HG02642 (cell line): ENCODE results near the gene HOXA13.

Experiments
- ATAC-seq: cut with Tn5 transposase; IDR thresholded peaks from one replicate; pipeline ENCODE4 v1.9.1; 2021; ENCODE audit warnings: mild to moderate bottlenecking; ENCODE audit not compliant: unreplicated experiment, poor library complexity

The HOXA13 gene

DNA sequence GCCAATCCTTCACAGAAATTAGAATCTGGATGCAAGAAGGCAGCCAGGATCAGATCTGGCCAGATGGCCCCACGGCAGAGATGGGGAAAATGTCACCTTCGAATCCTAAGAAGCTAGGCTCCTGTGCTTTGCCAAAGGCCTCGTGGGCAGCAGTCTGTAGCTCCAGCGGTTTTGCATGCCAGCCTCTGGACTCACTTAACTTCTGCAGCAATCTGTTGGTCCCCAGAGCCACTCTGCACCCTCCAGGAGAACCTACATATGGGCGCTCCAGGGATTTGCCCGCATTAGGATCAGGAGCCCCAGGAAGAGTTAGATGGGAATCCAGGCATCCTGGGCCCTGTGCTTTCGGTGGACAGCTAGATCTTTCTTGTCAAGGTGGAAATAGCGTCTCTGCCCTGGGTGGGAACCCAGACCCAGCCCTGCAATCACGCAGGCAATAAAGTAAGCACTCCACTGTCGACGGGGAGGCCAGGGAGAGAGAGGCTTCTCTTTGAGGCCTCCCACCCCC lies 10.1 kb upstream of the HOXA13 start:
- ATAC-seq = no peak

DNA sequence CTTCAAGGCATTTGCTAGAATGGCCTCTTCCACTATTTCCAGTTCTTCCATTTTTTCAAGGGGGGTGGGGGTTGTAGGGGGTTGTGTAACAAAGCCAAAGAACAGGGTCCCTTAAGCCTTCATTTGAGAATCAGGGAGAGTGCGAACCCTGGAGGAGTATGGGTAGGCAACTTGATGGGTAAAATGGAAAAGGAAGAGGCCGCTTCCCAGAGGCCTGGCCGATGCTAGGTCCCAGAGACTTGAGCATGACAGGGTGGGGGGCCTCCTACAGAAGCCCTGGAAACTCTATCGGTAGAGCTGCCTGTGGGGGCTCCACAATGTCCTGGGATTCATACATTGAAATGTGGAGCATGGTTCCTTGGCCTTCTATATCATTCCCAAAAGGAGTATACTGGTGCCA lies 9.1 kb upstream of the HOXA13 start:
- no peak for ATAC-seq

DNA sequence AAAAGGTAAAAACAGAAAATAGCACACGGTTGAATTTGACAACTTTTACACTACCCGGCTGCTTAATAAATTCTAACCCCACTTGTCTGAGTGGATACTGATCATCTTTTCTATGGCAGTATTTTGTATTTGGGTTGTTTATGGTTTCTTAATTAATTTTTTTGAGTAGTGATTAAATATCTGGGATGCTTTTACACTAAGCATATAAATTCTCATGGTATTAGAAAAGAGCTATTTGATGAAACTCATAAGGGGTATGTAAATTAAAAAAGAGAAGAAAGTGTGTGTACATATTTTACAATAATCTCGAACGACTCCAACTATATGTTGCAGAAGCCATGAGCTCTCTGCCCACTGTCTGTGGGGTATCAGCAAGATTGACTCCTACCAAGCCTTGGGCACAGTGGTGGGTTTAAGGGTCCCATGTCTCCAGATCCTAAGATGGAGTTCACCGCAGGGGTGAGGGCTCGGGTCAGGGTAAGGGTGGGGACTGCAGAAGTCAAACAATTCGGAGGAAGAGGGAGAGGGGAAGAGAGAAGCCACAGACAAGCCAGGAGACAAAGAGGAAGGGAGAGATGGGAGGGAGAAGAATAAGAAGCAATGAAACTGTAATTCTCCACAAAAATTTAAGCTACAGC lies 7.6 kb upstream of the HOXA13 start:
- ATAC-seq = no peak

DNA sequence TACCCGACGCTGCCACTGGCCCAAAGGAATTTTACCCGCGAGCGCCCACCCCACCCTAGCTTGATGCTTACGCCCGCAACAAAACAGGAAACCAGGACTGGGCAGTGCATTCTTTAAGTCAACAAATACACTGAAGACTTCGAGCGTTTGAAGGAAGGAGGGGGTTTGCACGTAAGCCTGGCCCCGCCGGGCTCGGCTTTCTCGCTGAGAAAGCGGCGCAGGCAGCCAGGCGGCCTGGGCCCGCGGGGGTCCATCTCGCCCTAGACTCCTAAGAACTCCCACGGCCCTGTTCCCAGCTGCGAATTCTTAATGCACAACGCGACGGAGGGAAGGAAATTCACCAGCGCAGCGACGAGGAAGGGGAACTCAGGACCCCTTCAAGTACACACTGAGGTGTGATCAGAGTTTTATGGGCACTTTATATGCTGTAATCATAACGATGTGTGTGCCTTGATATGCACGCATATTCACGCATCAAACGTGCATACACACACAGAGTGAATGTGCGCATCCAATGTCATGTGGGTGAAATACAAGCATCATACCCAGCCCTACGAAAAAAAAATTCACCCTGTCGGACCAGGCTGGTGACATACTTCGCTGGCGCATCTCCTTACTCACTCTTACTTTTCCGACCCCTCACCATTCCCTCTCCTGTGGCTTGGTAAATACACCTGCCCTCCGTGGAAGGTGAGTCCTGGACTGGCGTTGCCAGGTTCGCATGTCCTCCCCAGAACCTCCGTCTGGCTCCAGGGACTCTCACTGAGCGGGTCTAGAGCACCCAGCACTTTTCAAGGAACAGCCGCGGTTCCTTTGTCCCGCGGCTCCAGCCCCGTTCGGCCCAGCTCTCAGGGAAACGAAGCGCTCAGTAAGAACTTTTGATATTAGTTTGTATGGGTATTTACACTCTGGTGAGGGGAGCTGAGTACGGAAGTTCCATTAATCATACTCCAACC lies 5.7 kb upstream of the HOXA13 start:
- no peak for ATAC-seq

DNA sequence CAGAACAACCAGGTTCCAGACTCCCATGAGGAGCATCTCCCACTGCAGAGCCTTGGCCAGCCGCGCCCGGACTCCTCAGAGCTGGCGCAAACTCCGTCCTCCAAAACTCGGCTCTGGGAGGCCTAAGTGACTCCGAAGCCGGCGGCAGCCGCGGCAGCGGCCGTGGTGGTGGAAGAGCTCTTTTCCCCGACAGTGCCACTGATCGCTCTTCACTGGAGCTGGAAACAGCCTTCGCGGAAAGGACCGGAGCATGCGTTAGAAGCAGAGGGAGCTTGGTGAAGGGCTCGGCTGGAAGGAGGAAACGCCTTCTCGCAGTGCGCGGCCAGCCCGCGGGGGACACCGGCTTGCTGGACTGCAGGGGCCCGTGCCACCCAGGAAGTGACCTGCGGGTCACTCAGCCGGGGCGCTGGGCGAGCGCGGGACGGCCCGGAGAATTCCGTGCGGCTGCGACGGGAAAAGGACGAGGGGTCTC lies 5.0 kb upstream of the HOXA13 start:
- ATAC-seq = no peak

DNA sequence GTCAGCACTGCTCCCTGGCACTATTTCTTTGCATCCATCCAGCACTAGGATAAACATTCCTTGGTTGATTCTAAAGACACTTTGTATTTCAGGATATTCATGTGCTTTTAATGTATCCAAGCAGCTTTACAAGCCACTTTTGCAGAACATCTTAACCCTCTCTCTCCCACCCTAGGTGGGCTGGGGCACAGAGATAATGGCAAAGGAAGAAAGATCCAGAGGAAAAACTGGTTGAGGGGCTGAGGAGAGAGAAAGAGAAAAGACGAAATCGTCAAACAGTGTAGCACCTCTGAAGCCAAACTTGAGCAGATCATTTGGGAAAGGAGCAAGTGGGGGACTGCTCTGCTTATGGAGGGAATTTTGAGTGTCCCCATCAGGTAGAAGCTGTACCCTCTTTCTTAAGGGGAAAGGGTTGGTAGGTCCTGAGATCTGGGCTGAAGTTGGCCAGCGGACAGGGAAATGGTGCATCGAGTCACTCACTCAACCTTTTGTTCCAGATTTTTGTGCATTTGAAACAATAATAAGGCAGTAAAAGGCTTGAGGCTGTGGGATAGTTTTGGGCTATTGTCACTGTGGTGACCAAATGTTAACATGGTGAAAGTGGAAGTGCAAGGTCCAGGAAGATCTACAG lies 4.2 kb upstream of the HOXA13 start:
- ATAC-seq = no peak

DNA sequence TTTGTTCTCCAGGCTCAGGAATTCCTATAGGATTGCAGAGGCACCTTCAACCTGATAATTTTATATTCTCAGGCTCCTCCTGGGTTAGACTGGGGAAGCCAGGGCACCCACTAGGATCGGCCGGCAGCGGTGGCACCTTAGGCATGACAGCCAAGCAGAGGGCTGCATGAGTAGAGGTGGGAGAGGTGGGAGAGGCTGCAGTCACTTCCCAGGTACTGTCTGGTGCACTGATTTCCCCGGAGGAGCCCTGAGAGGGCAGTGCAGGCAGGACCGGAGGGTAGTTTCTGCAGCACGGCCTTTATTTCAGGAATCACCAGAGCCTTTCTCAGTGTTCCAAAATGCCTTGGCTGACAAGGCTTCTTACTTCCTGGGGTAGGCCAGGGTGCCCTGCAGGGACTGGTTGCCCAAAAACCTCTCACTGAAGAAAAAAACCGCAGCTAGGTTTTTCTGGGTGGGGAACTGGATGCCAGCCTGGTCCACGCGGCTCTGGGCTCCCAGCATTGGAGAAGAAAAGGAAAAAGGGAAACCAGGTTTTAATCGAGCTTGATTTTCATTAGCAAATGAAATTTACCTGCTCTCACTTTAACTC lies 3.6 kb upstream of the HOXA13 start:
- ATAC-seq = no peak

DNA sequence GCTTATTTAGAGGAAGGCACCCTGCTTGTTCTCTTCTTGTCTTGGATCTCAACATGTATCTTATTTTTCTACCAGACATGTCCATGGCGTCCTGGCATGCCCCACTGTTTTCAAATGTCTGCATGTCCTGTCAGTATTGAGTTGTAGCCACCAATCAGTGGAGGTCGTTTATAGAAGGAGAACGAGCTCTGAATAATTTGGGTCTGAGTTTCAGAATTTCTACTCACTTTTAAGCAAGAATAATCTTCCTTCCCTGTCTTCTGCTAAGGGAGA lies 2.9 kb upstream of the HOXA13 start:
- no peak for ATAC-seq

DNA sequence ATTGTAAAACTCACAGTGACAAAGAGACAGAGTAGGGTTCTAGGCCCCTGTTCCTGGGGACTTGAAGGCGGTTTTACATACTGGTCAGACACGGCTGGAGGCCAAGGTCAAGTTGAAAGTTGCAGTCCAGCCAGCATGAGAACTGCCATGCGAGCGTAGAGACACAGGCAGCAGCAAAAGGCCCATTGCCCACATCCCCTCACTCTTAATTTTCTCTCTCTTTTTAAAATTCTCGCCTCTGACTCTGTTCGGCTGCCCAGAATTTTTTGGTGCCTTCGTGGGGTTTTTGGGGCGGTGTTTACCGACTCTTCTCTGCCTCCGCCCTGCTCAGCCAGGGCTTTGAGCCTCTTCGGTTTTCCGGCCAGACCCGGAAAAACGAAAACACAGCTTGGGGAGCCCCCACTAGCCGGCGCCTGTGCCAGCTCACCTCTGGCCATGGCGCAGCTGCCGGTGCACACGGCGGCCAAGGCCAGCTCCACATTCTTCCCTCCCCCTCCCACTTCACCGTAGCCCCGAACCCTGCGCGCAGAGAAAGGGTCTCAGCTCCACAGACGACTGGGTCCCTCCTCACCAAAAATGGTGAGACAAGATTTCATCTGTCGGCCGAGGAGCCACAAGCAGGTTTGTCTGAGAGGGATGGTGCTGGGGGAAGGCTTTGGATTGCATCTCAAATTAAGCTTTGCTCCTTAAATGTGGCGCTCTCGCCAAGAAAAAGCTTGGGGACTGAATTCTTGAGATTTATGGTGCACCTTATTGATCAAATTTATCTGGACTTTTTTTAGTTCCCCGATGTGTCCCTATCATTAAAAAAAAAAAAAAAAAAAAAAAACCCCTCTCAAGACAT lies 2.3 kb upstream of the HOXA13 start:
- ATAC-seq = no peak

DNA sequence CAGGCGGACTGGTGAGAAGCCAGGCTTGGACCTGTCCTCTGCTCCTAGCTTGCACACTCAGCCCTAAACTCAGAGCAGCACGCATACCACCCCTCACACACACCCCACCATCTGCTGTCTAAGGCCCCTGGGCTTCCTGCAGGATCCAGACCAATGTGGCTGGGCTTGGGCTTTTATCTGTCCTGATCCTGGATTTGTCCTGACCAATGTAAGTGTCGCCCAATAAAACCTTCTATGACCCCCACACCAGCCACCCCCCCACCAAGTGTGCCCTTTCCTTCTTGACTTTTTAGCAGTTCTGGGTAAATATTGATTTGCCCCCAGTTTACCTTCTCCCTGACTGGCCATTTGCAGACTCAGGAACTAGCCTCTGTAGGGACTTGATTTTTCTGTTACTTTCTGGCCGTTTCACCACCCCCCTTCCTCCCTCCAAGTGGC lies 1.7 kb upstream of the HOXA13 start:
- no peak for ATAC-seq

DNA sequence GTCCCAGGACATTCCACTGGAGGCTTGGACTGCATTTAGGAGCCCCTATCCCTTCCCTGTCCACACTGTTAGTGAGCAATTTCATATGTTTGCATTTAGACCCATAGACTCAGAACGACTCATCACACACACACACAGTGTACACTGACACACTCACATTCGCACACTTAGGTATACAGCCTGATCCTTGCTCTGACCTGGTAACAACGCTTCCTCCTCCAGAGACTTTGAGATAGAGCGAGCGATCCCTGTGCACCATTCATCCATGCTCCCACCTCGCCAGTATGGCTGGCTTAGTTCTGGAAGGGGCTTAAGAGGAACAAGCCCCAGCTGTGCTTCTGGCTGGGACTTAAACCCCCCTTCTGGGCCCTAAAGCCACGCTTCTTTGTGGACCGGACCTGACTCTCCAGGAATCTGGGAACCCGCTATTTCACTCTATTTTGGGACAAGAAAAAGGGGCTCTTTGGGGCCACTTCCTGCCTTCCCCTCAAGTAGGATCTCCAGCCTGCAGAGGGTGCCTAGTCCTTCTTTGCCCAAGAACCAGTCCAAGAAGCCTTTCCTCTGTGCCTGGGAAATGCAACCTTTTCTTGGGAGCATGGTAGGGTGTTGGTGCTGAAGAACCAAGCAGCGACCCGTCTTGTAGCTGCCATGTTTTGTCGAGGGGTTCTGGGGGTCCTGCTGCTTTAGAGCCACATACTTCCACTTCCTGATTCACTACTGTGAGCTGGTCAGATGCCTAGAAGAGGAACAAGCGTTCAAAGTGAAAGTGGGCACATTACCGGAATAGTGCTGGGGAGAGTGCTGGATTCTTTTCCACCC lies 1.1 kb upstream of the HOXA13 start:
- no peak for ATAC-seq

DNA sequence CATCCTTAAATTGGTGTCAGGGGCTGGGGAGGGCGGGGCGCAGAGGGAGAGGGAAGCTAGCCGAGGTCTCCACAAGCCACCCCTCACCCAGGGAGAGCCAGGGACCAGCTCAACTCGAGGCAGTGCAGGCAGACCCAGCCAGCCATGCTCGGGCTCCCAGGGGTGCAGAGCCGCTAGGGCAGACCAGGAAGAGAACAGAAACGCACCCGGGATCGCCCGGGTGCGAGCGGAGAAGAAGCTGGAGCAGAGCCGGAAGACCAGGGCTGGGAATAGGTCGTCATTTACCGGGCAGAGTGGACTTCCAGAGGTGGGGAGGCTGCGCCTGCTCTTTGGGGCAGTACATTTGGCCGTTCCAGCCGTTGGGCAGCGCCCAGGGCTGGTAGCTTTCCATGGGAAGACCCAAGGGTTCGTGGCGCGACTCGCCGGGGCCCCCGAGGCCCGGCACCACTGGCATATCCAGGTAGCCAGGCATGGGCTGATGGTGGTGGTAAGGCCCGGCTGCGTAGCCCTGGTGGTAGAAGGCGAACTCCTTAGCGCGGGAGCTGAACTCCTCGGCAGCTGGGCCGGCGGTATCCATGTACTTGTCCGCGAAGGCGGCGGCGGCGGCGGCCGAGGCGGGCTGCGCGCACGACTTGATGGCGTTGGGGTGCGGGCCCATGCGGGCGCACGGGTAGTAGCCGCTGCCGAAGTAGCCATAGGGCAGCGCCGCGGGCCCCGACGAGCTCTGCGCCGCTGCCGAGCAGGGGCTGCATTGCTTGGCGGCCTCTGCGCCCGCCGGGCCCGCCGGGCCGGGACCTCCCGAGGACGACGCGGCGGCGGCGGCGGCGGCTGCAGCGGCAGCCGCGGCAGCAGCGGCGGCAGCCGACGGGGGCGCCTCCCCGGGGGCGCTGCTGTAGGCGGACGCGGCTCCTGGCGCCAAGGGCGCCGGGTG lies 755 bp downstream of the HOXA13 start:
- no peak for ATAC-seq

DNA sequence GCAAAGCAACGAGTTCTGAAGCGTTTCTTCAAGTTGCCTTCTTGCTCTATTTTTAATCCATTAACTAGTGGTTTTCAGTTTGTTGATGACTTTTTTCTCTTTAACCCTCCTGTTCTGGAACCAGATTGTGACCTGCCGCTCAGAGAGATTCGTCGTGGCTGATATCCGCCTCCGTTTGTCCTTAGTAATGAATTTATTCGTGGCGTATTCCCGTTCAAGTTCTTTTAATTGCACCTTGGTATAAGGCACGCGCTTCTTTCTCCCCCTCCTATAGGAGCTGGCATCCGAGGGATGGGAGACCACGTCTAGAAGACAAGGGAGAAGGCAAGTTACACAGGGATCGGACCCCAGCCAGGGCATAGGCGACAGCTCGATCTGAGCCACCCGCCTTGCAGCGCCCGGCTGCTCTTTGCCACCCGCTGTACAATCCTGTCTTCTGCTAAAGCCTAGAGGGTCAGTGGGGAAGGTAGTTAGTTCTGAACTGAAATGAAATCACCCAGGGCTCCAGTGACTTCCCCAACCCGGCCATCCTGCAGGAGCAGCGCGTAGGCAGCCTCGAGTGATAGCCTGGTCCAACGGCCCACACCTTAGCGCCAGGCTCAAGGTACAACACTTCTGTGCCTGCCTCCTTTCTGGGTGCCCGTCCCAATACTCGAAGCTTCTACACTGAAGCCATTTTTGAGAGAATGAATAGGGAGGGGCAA lies 1.6 kb downstream of the HOXA13 start:
- no peak for ATAC-seq

DNA sequence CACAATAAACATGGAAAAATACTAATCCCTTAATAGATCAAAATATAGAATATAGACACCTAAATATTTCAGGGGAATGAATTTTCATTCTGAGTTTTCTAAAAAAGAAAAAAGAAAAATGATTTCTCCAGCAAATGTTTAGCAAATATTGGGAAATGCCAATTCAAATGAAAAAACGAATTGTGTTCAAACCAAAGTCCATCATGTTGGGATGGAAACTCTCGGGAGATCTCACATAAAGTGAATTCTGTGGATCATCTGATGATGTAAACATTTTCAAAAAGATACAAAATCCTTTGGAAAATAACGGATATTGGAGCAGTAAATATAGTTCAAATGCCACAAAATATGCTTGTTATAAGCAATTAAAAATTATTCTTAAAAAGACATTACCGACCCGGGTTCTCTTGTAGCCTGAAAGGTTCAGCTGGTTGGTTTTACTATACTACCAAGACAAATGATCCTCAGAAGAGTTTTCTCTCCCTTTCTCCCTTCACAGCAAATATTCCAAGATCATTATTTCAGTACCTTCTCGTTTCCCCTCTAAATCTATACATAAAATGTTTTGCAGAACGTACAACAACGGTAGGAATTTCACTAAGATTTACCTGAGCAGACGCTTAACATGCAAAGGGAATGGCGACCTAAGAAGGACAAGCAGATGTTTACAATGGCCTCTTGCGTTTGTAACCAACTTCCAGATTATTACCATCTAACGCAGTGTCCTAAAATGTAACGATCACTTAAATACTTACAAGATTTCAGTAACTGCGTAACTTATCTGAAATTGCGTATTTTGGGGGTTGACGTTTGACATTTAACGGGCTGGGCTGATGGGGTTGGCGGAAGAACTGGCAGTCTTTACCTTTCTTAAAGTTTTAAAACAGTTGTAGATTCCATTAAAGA lies 2.5 kb downstream of the HOXA13 start:
- ATAC-seq = no peak

DNA sequence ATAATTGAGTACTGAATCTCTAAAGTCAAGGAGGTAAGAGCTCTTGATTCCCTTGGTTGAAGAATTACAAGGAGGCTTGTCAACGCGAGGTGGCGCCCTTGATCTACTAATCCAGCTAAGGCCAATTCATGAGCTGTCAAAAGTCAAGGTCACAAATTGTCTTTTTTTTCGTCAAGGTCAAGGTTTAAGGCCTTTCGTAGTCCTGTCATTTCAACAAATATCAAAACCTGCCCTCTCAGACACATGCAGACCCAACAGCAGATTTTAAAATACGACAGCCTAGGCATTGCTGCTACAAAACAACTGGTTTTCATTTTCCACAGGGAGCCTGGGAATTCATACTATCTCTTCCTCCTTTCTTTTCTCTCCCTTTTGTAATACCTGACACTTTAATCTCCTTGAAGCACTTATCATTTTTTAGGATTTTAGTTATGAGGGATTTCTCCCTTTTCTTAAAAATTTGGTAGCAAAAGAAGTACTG lies 3.6 kb downstream of the HOXA13 start:
- no peak for ATAC-seq

DNA sequence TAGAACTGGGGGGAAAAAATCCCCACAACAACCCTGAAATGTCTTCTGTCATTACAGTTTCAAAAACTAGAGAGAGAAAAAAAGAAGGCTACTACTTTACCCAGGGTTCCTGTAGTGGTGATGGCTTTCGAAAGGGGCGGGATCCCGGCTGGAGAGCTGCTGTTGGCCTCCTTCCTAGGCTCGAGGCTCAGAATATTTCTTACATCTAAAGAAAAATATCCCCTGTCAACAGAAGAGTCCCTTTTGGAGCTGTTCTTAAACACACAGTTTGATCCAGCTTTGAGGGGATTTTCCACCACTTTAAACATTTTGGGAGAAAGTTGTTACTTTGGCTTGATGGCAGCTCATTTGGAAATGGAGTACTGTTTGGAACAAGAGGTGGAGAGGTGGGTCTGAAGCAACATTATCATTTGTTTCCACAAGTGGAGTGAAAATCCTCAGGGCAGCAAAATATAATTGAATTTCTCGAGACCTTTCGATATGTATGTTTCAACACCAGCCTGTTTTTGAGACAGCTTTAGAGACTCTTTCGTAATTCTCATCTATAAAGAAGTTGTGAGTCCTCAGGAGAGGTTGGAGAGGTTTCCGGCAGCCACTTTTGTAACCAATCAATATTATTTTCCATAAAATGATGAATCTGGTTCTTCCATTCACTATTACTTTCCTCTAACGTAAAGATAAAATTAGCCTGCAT lies 5.1 kb downstream of the HOXA13 start:
- ATAC-seq = no peak
